Measurements from ENCODE around the gene H6PD. TPM values are rescaled to one million over a fixed set of nuclear protein-coding genes. Genes with fewer than 3 reads are reported as not detected.

H6PD gene
- total RNA-seq, 1 experiment from 2014 or later: 7.3 TPM

- no peak for DNase-seq (ENCODE audit: low read depth)
Measured at GRCh38 chr1:9203511-9203982, 31.0 kb upstream of the H6PD start.

- no peak for DNase-seq (ENCODE audit: low read depth)
Measured at GRCh38 chr1:9204156-9204720, 30.3 kb upstream of the H6PD start.

GRCh38 chr1:9207086-9207485, 27.5 kb upstream of the H6PD start:
- peak; percentile 79 for DNase-seq (ENCODE audit: low read depth)

DNA sequence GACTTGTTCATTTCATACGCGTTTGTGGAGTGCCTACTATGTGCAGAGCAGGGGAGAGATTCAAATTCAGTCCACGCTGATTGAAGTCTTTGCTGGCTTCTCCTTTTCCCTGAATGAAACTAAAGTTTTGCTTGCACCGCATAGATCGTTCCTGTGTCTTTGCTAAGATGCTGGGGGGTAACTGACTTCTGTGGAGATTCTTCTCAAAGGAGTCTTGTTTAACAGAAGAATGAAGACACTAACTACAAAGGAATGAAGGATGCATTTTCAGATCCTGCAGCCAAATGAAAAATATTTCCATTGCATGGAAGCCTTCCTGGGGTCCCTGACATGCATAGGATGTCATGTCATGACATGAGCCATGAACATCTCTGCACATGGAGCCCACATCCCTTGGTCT, 26.9 kb upstream of the H6PD start:
- DNase-seq (ENCODE audit: low read depth): no peak

DNA sequence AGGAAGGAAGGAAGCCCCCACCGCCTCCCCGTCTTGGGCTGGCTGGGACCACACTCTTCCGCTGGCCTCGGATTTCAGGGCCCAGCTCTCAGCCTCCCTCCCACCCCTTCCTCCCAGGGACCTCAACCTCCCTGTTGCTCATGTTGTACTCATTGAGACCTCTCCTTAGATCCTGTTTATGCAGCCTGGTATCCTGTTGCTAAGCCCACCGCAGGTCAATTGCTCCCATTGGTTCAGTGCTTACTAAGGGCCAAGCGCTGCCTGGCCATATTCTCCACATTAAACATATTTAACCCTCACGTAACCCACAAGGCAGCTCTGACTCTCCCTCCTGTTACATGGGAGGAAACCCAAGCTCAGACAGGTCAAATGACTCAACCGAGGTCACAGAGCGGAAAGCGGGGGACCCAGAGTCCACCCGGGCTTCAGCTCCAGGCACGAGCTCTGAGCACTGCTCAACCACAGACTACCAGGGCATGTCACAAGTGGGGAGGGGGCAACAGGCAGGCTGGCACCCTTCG, 23.2 kb upstream of the H6PD start:
- DNase-seq (ENCODE audit: low read depth): peak; percentile 99

DNA sequence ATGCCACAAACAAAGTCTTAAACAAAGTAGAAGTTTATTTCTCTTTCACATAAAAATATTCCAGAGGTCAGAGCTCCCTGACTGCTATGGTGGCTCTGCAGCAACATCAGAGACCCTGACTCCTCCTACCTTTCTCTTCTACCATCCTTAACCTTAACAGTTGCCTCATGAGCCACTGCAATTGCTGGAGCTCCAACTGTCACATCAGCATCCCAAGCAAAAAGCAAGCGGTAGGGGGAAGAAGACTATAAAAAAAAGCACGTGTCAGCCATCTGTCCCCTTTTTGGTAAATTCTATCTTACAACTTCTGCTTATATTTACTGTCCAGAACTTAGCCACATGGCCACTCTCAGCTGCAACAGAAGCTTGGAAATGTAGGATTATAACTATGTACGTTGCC, 21.8 kb upstream of the H6PD start:
- DNase-seq (ENCODE audit: low read depth): no peak

GRCh38 chr1:9213956-9214355, 20.6 kb upstream of the H6PD start:
- no peak for DNase-seq (ENCODE audit: low read depth)

DNA sequence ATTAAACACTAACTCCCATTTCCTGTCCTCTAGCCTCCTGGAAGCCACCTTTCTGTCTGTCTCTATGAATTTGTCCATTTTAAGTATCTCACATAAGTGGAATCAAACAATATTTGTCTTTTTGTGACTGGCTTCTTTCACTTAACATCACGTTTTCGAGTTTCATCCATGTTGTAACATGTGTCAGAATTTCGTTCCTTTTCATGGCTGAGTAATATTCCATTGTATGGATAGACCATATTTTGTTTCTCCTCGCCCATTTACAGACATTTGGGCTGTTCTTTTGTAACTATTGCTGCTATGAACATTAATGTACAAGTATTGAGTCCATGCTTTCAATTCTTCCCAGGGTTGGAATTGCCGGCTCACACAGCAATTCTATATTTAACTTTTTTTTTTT, 15.7 kb upstream of the H6PD start:
- DNase-seq (ENCODE audit: low read depth): no peak

GRCh38 chr1:9222846-9223625, 11.5 kb upstream of the H6PD start:
- no peak for DNase-seq (ENCODE audit: low read depth)

DNA sequence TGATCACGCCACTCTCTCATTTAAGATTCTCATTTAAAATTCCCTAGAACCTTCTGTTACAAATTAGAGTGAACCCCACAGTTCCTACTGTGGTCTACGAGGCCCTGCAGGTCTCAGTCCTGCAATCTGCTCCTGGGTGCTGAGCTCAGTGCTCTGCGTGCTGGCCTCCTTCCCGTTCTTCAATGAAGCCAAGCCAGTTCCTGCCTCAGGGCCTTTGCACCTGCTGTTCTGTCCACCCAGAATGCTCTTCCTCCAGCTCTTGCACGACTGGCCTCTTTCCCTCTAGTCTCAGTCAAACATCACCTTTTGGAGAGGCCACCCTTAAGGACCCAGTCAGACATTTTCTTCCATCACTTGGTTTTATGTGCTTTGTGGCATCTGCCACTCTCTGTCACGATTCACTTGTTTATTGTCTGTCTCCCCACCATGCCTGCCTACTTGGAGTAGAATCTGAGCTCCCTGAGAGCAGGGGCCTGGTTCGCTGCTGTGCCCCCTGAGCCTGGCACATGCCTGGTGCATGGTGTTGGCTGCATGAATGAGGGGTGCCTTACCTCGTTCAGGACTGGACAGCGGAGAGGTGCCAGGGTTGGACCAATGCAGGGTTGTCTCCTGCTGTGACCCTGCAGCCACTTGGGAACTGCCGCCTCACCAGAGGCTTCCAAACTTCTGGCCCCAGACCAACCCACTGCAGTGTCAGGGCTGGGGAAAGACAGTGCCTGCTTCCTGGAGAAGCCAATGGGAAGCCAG, 9.7 kb upstream of the H6PD start:
- DNase-seq (ENCODE audit: low read depth): no peak

GRCh38 chr1:9225411-9225785, 9.2 kb upstream of the H6PD start:
- DNase-seq (ENCODE audit: low read depth): no peak

DNA sequence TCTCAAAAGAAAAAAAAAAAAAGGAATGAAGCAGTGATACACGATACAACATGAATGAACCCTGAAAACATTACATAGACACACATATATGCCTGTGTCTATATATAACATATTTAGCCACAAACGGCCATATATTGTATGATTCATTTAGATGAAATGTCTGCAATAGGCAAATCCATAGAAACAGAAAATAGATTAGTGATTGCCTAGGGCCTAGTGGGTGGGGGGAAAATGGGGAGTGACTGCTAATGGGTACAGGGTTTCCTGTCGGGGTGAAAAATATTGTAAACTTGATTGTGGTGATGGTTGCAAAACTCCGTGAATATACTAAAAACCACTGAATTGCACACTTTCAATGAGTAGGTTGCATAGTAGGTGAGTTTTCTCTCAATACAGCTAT, 6.0 kb upstream of the H6PD start:
- DNase-seq (ENCODE audit: low read depth): peak; percentile 41

- DNase-seq (ENCODE audit: low read depth): peak; percentile 36
Measured at GRCh38 chr1:9229549-9229948, 5.0 kb upstream of the H6PD start.

DNA sequence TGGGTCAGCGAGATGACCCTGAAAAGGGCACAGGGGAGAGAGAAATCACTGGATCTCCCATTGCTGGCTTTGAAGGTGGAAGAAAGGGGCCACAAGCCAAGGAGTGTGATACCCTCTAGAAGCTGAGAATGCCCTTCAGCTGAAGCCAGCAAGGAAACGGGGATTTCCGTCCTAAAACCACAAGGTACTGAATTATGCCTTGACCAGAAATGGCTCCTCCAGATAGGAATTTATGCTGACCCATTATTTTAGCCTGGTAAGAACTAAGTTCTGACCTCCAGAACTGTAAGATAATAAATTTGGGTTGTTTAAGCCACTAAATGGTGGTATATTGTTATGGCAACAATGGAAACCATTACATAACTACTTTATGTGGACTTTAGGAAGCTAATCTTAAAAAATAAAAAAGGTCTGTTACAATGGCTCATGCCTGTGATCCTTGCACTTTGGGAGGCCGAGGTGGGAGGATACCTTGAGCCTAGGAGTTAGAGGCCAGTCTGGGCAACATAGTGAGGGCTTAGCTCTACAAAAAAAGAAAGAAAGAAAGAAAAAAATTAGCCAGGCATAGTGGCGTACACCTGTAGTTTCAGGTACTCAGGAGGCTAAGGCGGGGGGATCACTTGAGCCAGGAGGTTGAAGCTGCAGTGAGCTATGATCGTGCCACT, 3.6 kb upstream of the H6PD start:
- DNase-seq (ENCODE audit: low read depth): no peak

DNA sequence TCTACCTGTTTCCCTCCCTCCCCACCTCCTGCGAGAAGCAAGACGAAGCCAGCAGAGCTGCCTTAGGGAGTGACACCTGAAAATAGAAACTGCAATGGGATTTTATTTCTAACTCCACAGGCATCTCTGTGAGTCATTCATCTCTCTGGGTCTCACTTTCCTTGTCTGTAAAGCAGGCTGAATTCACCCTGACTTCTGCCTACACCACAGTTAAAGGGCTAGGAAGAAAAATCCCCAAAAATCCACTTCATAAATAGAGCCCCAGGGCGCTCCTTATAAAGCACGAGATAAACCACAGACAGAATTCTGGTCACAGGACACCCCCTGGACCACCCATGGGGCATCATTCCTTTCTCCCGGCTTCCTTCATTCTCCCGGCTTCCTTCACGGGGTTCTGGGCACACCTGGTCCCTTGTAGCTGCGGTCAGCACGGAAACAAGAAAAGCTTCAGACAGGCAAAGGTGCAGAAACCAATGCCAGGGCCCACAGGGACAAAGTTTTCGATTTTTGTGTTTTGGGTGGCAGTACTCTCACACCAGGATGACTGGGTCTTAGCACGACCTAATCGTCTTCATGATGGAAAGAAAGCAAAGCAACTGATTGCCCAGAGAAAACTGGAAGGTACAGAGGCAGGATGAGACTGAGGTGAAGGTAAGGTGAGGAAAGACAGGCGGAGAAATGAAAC, 2.8 kb upstream of the H6PD start:
- peak; percentile 61 for DNase-seq (ENCODE audit: low read depth)

DNA sequence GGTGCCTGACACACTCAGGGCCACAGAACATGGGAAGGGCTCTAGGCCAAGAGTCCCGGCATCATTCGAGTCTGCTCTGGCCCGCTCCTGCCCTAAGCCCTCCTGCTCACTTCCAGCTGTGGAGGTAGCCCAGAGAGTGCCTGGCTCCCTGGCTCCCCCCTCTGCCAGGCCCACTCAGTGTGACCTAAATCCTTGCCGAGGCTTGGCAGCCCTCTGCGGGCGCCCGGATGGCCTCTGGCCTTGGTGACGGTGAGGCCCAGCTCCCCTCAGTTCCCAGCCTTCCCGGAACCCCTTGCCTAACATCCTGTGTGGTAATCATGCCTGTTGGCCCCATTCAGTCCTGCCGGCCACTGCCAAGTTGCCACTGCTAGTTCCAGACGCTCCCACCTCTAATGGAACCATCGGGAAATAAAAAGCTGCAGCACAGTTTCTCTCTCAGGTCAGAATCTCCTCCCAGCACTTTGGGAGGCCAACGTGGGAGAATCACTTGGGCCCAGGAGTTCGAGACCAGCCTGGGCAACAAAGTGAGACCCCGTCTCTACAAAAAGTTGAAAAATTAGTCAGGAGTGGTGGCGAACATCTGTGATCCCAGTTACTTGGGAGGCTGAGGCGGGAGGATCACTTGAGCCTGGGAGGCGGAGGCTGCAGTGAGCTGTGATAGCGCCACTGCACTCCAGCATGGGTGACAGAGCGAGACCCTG, 1.2 kb upstream of the H6PD start:
- no peak for DNase-seq (ENCODE audit: low read depth)

DNA sequence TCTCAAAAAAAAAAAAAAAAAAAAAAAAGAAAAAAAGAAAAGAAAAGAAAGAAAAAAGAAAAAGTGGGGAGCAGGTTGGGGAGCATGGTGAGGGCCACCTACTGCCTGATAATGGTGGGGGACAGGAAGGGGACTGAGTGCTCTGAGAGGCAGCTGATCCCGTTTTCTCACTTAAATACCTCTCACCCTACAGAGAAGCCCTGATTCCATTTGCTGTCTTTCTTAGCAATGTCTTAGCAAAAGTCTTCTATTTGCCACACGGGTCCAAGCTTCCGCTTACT, 692 bp upstream of the H6PD start:
- no peak for DNase-seq (ENCODE audit: low read depth)

DNA sequence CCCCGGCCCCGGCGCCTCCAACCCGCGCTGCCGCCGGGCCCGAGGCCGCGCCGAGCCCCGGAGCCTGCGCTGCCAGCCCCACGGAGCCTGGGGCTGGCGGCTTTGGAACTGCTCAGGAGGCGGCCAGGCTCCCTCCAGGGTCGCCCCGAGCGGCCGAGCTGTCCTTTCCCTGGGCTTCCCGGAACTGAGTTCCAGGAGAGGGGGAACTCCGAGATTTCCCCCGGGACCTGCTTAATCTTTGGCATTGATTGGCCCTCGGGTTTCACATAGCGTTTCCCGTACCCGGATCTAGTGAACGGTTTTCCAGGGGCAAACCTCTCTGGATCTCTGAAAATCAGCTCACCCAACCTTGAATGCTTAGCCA, 504 bp downstream of the H6PD start:
- peak; percentile 30 for DNase-seq (ENCODE audit: low read depth)

- no peak for DNase-seq (ENCODE audit: low read depth)
Measured at GRCh38 chr1:9235560-9235959, 986 bp downstream of the H6PD start.

GRCh38 chr1:9238134-9238533, 3.6 kb downstream of the H6PD start:
- DNase-seq (ENCODE audit: low read depth): no peak

GRCh38 chr1:9238550-9238949, 4.0 kb downstream of the H6PD start:
- no peak for DNase-seq (ENCODE audit: low read depth)

Measured in HT1080 (cell line).